HepG2 (cell line): Measurements from ENCODE around the gene P2RY11. TPM values are rescaled to one million over a fixed set of nuclear protein-coding genes. Genes with fewer than 3 reads are reported as not detected.

Experiments used
- ATAC-seq: fragments of 200-7000 bp; cut with Tn5 transposase; 3 replicates; pipeline ENCODE4 v1.9.1; 2020; ENCODE audit warnings: mild to moderate bottlenecking, moderate library complexity
- BruUV-seq: library from RNA; stranded (reverse); fragments of 400-500 nt; replicated peaks from 2 replicates; lab custom pipeline; 2021; lab: Mats Ljungman, UMichigan
- CTCF ChIA-PET: fragments of 300-600 bp; formaldehyde crosslinking; extraction: SDS; loops from one replicate; lab custom pipeline; 2021; ENCODE audit warnings: low total read pairs, inconsistent platforms, low intra/inter-chr PET ratio; lab: Yijun Ruan, JAX
- POLR2A ChIA-PET: fragments of 350-600 bp; sonication (Branson Sonifier 250); formaldehyde crosslinking; loops from one replicate; lab custom pipeline; 2020; ENCODE audit warnings: antibody characterized with exemption, inconsistent platforms; lab: Yijun Ruan, JAX
- DNase-seq: peaks from one replicate; pipeline ENCODE4 v3.0.0-alpha.2; 2015; ENCODE audit warnings: low spot score
- FAIRE-seq: peaks from 3 replicates; lab custom pipeline; 2011; peaks lifted over from hg19 to GRCh38; lab: Jason Lieb, UNC
- H2AFZ ChIP-seq: one replicate; pipeline ENCODE4 v1.6.1; 2011; ENCODE audit warnings: low read length, inconsistent platforms
- H3K27ac ChIP-seq: fragments of 300-600 bp; 3 replicates; pipeline ENCODE4 v1.8.0; 2011; ENCODE audit warnings: mixed run types, mild to moderate bottlenecking, mixed read lengths, low read length, inconsistent platforms; ENCODE audit not compliant: insufficient read depth; ENCODE audit errors: extremely low read length
- H3K27me3 ChIP-seq, 2 experiments: fragments of 200-600 bp in 1 of 2; 2 replicates in 1 of 2; 3 replicates in 1 of 2; pipeline versions ENCODE4 v1.6.0 to v1.8.0; 2011; ENCODE audit warnings: low read length in 2 of 2, mild to moderate bottlenecking in 2 of 2, moderate library complexity in 2 of 2, inconsistent platforms in 1 of 2; ENCODE audit not compliant: insufficient read depth in 2 of 2, control insufficient read depth in 1 of 2
- H3K36me3 ChIP-seq, 2 experiments: fragments of 200-600 bp in 1 of 2; replicated peaks in 1 of 2; 2 replicates in 1 of 2; 3 replicates in 1 of 2; pipeline versions ENCODE4 v1.5.1 to v1.8.0; 2011; ENCODE audit warnings: low read length in 2 of 2, inconsistent platforms in 1 of 2; ENCODE audit not compliant: insufficient read depth in 2 of 2, control insufficient read depth in 1 of 2
- H3K4me1 ChIP-seq: 2 replicates; pipeline ENCODE4 v1.5.1; 2012; ENCODE audit warnings: low read length, inconsistent platforms; ENCODE audit not compliant: insufficient read depth
- H3K4me2 ChIP-seq: 2 replicates; pipeline ENCODE4 v1.6.0; 2011; ENCODE audit warnings: low read depth, low read length, inconsistent platforms
- H3K4me3 ChIP-seq, 3 experiments: fragments of 200-600 bp in 1 of 3; sonication (generic), shearing (Covaris generic) in 1 of 3; replicated peaks in 1 of 3; 2 replicates each; pipeline ENCODE4 v1.5.1; 2011 to 2016; ENCODE audit warnings: low read length in 3 of 3, inconsistent platforms in 2 of 3, low read depth in 2 of 3, mild to moderate bottlenecking in 2 of 3, control low read depth in 1 of 3, mixed read lengths in 1 of 3; ENCODE audit not compliant: insufficient read depth in 1 of 3
- H3K79me2 ChIP-seq: one replicate; pipeline ENCODE4 v1.6.1; 2011; ENCODE audit warnings: low read length, inconsistent platforms; ENCODE audit not compliant: insufficient read depth
- H3K9ac ChIP-seq: 2 replicates; pipeline ENCODE4 v1.6.0; 2011; ENCODE audit warnings: mild to moderate bottlenecking, low read depth, low read length, inconsistent platforms; ENCODE audit not compliant: insufficient read depth
- H3K9me3 ChIP-seq: 2 replicates; pipeline ENCODE4 v1.5.1; 2012; ENCODE audit warnings: mild to moderate bottlenecking, low read length
- H4K20me1 ChIP-seq: 2 replicates; pipeline ENCODE4 v1.6.0; 2011; ENCODE audit warnings: inconsistent platforms, mild to moderate bottlenecking, low read length, moderate library complexity; ENCODE audit not compliant: insufficient read depth
- ESRRA ChIP-seq: sonication (generic); formaldehyde crosslinking; IDR thresholded peaks from 2 replicates; pipeline ENCODE4 v1.5.1; 2020; ENCODE audit warnings: mild to moderate bottlenecking, low read depth, missing genetic modification reagents
- FOXK2 ChIP-seq: fragments of 450-650 bp; IDR thresholded peaks from 2 replicates; pipeline ENCODE4 v1.6.1; 2016
- NR2F1 ChIP-seq, 2 experiments: fragments of 450-650 bp in 1 of 2; formaldehyde crosslinking in 1 of 2; IDR thresholded peaks; 2 replicates each; pipeline versions ENCODE4 v1.5.0 to v1.6.1; 2016 to 2020; ENCODE audit warnings: mild to moderate bottlenecking in 1 of 2, missing compliant biosample characterization in 1 of 2, missing genetic modification reagents in 1 of 2, moderate library complexity in 1 of 2
- PRPF4 ChIP-seq: fragments of 200-400 bp; formaldehyde crosslinking; IDR thresholded peaks from 2 replicates; pipeline ENCODE4 v1.6.1; 2016; ENCODE audit warnings: low read length, low read depth; ENCODE audit not compliant: poor library complexity, severe bottlenecking
- RBFOX2 ChIP-seq: fragments of 200-400 bp; formaldehyde crosslinking; IDR thresholded peaks from 2 replicates; pipeline ENCODE4 v1.6.1; 2017; ENCODE audit warnings: low read depth, mild to moderate bottlenecking, low read length
- SP4 ChIP-seq: sonication (generic); formaldehyde crosslinking; IDR thresholded peaks from 2 replicates; pipeline ENCODE4 v1.8.1; 2023; ENCODE audit warnings: mild to moderate bottlenecking, missing genetic modification reagents
- TEAD3 ChIP-seq: optimal IDR thresholded peaks from 2 replicates; pipeline ENCODE3; 2016; ENCODE audit warnings: borderline replicate concordance
- ZBTB38 ChIP-seq: sonication (generic); formaldehyde crosslinking; IDR thresholded peaks from 2 replicates; pipeline ENCODE4 v1.5.1; 2020; ENCODE audit warnings: mild to moderate bottlenecking, missing genetic modification reagents
- ZBTB7A ChIP-seq: sonication (generic); formaldehyde crosslinking; IDR thresholded peaks from 2 replicates; pipeline ENCODE4 v1.8.0; 2022; ENCODE audit warnings: mild to moderate bottlenecking, missing genetic modification reagents
- ZMYM2 ChIP-seq: sonication (generic); formaldehyde crosslinking; IDR thresholded peaks from 2 replicates; pipeline ENCODE4 v1.8.0; 2022; ENCODE audit warnings: mild to moderate bottlenecking, missing genetic modification reagents
- ZNF20 ChIP-seq: sonication (generic); formaldehyde crosslinking; IDR thresholded peaks from 2 replicates; pipeline ENCODE4 v1.4.0; 2020; ENCODE audit warnings: mild to moderate bottlenecking, moderate library complexity, missing genetic modification reagents
- ZNF333 ChIP-seq: sonication (generic); formaldehyde crosslinking; IDR thresholded peaks from 2 replicates; pipeline ENCODE4 v1.4.0; 2020; ENCODE audit warnings: mild to moderate bottlenecking, missing genetic modification reagents, borderline replicate concordance
- ZNF607 ChIP-seq: sonication (generic); formaldehyde crosslinking; IDR thresholded peaks from 2 replicates; pipeline ENCODE4 v1.5.1; 2020; ENCODE audit warnings: missing genetic modification reagents, mild to moderate bottlenecking, borderline replicate concordance
- ZNF792 ChIP-seq: IDR thresholded peaks from 2 replicates; pipeline ENCODE4 v1.6.1; 2016
- WGBS: methylation state at CpG from one replicate; pipeline ENCODE4 v1.1.6; 2017; ENCODE audit warnings: low lambda C conversion rate; 5-methylcytosine and 5-hydroxymethylcytosine counted together
- in situ Hi-C: cut with HindIII; loops from 2 replicates; pipeline ENCODE4 v1.10.0; 2017; ENCODE audit warnings: low pct_unique_long_range_greater_than_20kb; ENCODE audit not compliant: extremely low pct_ligation_motif_present
- intact Hi-C: fragments of 100-400 bp; cut with micrococcal nuclease; formaldehyde crosslinking; loops from one replicate; pipeline ENCODE4 v1.10.0; 2022; ENCODE audit not compliant: unreplicated experiment
- polyA plus RNA-seq, 8 experiments: library from polyadenylated mRNA; depleted of rRNA in 3 of 8; stranded (reverse) in 7 of 8; unstranded in 1 of 8; fragments of >200 nt; fragmentation: Illumina TruSeq in 4 of 8; extraction: Trizol in 4 of 8; gene quantifications; 2 replicates each; pipeline versions ENCODE4 v1.2.1 to v1.2.3, GENCODE V29; 2011 to 2016; ENCODE audit warnings: low read depth in 4 of 8, missing spikeins in 1 of 8, mixed read lengths in 1 of 8; ENCODE audit not compliant: insufficient read depth in 1 of 8
- total RNA-seq, 5 experiments: library from RNA; depleted of rRNA; stranded (reverse); fragments of >200 nt; fragmentation: Illumina TruSeq; extraction: Trizol; gene quantifications; 2 replicates each; pipeline ENCODE4 v1.2.3, GENCODE V29; 2016; ENCODE audit warnings: low read depth in 1 of 5
- TF ChIP-seq, protein P1 (sequence below): sonication (generic); formaldehyde crosslinking; IDR thresholded peaks from 2 replicates; pipeline ENCODE4 v1.5.1; 2020; ENCODE audit warnings: mild to moderate bottlenecking, missing genetic modification reagents
- TF ChIP-seq, protein P2 (sequence below): sonication (generic); formaldehyde crosslinking; IDR thresholded peaks from 2 replicates; pipeline ENCODE4 v1.9.0; 2022; ENCODE audit warnings: missing genetic modification reagents, mild to moderate bottlenecking, borderline replicate concordance

Gene P2RY11
- total and polyA plus RNA-seq, 2 of the 13 experiments (the other 11 are each of a cell fraction or from before 2014, with no cell fraction given): 4.0 to 7.8 TPM

- TF ChIP-seq, protein P1, sequence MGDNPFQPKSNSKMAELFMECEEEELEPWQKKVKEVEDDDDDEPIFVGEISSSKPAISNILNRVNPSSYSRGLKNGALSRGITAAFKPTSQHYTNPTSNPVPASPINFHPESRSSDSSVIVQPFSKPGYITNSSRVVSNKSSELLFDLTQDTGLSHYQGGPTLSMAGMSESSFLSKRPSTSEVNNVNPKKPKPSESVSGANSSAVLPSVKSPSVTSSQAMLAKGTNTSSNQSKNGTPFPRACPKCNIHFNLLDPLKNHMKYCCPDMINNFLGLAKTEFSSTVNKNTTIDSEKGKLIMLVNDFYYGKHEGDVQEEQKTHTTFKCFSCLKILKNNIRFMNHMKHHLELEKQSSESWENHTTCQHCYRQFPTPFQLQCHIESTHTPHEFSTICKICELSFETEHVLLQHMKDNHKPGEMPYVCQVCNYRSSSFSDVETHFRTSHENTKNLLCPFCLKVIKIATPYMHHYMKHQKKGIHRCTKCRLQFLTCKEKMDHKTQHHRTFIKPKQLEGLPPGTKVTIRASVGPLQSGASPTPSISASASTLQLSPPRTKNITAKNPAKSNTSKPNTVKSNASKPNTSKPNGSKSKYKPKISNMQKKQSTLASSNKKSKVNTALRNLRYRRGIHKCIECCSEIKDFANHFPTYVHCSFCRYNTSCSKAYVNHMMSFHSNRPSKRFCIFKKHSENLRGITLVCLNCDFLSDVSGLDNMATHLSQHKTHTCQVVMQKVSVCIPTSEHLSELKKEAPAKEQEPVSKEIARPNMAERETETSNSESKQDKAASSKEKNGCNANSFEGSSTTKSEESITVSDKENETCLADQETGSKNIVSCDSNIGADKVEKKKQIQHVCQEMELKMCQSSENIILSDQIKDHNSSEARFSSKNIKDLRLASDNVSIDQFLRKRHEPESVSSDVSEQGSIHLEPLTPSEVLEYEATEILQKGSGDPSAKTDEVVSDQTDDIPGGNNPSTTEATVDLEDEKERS (CRISPR knock-in tag): 0 out of 2 replicates have a peak, but pooled peaks have one; percentile 14
- TF ChIP-seq ZNF792 (CRISPR knock-in tag) (no peak), ESRRA (CRISPR knock-in tag) (peak; percentile 58; the same call in 1 of the 2 replicates), ZNF20 (CRISPR knock-in tag) (no peak), NR2F1 (CRISPR knock-in tag; IDR thresholded peaks at IDR 0.05) (peak; percentile 47 to 54; a peak in 2 of 4 replicates), TEAD3 (CRISPR knock-in tag) (peak; percentile 24), PRPF4 (no peak), RBFOX2 (no peak), ZMYM2 (CRISPR knock-in tag) (peak; percentile 54; the same call in 1 of the 2 replicates), ZNF333 (CRISPR knock-in tag) (0 out of 2 replicates have a peak, but pooled peaks have one; percentile 30)
Measured at GRCh38 chr19:10089801-10090375, 21.6 kb upstream of the P2RY11 start (continued).

DNA sequence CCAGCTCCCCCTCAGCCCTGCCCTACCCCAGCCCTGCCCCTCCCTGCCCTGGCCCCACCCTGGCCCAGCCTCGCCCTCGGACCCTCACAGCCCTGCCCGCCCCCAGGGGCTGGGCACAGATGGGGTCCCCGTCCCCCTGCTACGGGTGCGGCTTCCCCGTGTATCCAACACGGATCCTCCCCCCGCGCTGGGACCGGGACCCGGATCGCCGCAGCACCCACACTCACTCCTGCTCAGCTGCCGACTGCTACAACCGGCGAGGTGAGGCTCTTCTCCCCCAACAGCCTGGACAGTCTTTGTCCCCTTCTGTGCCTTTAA, 20.2 kb upstream of the P2RY11 start:
- ChIA-PET POLR2A (interaction anchor here (1.0 to 1.2 kb wide), 2 partner anchors 15 to 180 kb away, joined by 3 read pairs; partner anchors contain the start of genes ICAM1 and PPAN), CTCF (no interaction called here)
- no peak for ATAC-seq
- no TSS peak for BruUV-seq
- Histone ChIP-seq H3K27ac (peak overlapping the region; percentile 56), H3K9me3 (no peaks in the 10 kb centered on the region), H3K4me2 (no peak overlapping the region), H3K9ac (no peak overlapping the region), H3K79me2 (no peaks in the 10 kb centered on the region), H3K27me3 (no peaks in the 10 kb centered on the region), H3K36me3 (peaks cover 2 to 4% of the 10 kb centered on the region in 2 experiments; a peak in 2 of 5 replicates), H2AFZ (no peak overlapping the region), H3K4me3 (no peak overlapping the region), H3K4me1 (peaks cover 37% of the 10 kb centered on the region), H4K20me1 (no peaks in the 10 kb centered on the region)
- DNase-seq: no peak
- 98% methylated on average over 15 of the region's 17 CpGs for WGBS
- no peak for FAIRE-seq
- in situ Hi-C loops: no loop called here
- intact Hi-C loops: no loop called here
- TF ChIP-seq SP4 (CRISPR knock-in tag) (0 out of 2 replicates have a peak, but pooled peaks have one; percentile 35), ZNF607 (CRISPR knock-in tag) (0 out of 2 replicates have a peak, but pooled peaks have one; percentile 2), ZBTB38 (CRISPR knock-in tag) (no peak), ZBTB7A (CRISPR knock-in tag) (peak; percentile 36; the same call in 1 of the 2 replicates), FOXK2 (no peak)
- TF ChIP-seq, protein P2, sequence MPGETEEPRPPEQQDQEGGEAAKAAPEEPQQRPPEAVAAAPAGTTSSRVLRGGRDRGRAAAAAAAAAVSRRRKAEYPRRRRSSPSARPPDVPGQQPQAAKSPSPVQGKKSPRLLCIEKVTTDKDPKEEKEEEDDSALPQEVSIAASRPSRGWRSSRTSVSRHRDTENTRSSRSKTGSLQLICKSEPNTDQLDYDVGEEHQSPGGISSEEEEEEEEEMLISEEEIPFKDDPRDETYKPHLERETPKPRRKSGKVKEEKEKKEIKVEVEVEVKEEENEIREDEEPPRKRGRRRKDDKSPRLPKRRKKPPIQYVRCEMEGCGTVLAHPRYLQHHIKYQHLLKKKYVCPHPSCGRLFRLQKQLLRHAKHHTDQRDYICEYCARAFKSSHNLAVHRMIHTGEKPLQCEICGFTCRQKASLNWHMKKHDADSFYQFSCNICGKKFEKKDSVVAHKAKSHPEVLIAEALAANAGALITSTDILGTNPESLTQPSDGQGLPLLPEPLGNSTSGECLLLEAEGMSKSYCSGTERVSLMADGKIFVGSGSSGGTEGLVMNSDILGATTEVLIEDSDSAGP (CRISPR knock-in tag): 0 out of 2 replicates have a peak, but pooled peaks have one; percentile 7
